Measurements from ENCODE around the gene TCN1. TPM values are rescaled to one million over a fixed set of nuclear protein-coding genes. Genes with fewer than 3 reads are reported as not detected.
"Not testable (repeated sequence)": the region's sequence is repeated elsewhere in the genome, so short reads cannot be mapped to it uniquely, and the experiment has no call there.

TCN1 gene
- total RNA-seq, 2 donors from 2014 or later, result not detected

- DNase-seq (ENCODE audit: low spot score), result no peak
- intact Hi-C loops (cut with DNase I), result loop anchor here in 1 of 2 donors (5.0 kb wide), 1 partner anchor 315 kb away; no protein-coding TSS in a partner anchor
Observed at GRCh38 chr11:59862252-59862651, 4.0 kb downstream of the TCN1 start.

GRCh38 chr11:59859673-59860072 lies 6.6 kb downstream of the TCN1 start:
- intact Hi-C loops (cut with DNase I), result loop anchor here in 1 of 2 donors (5.0 kb wide), 1 partner anchor 312 kb away; no protein-coding TSS in a partner anchor
- DNase-seq (ENCODE audit: low spot score), result no peak

GRCh38 chr11:59857439-59858434 lies 8.6 kb downstream of the TCN1 start:
- intact Hi-C loops (cut with DNase I), result no loop called here
- no peak for DNase-seq (ENCODE audit: low spot score)

GRCh38 chr11:59854871-59855270 lies 11.4 kb downstream of the TCN1 start:
- DNase-seq (ENCODE audit: low spot score), result no peak
- intact Hi-C loops (cut with DNase I), result no loop called here

- intact Hi-C loops (cut with DNase I); DNase-seq (ENCODE audit: low spot score): not testable (repeated sequence)
Observed at GRCh38 chr11:59851416-59851815, 14.9 kb downstream of the TCN1 start.

GRCh38 chr11:59849551-59849950 lies 16.7 kb downstream of the TCN1 start:
- intact Hi-C loops (cut with DNase I); DNase-seq (ENCODE audit: low spot score): not testable (repeated sequence)

- intact Hi-C loops (cut with DNase I), result no loop called here
- DNase-seq (ENCODE audit: low spot score), result no peak
Observed at GRCh38 chr11:59849129-59849528, 17.2 kb downstream of the TCN1 start.

GRCh38 chr11:59848439-59848838 lies 17.8 kb downstream of the TCN1 start:
- intact Hi-C loops (cut with DNase I); DNase-seq (ENCODE audit: low spot score): not testable (repeated sequence)

GRCh38 chr11:59847626-59848025 lies 18.7 kb downstream of the TCN1 start:
- intact Hi-C loops (cut with DNase I), result no loop called here

GRCh38 chr11:59846556-59846955 lies 19.7 kb downstream of the TCN1 start:
- DNase-seq (ENCODE audit: low spot score), result no peak
- intact Hi-C loops (cut with DNase I), result no loop called here

More at GRCh38 chr11:59847626-59848025, 18.7 kb downstream of the TCN1 start:
- DNase-seq (ENCODE audit: low spot score), result no peak

GRCh38 chr11:59845399-59845798 lies 20.9 kb downstream of the TCN1 start, which contains the start of gene CBLIF:
CBLIF (minus strand) TSS chr11:59845499; CDS start chr11:59845453, 46 bp downstream.
- DNase-seq (ENCODE audit: low spot score), result no peak
- intact Hi-C loops (cut with DNase I), result no loop called here

GRCh38 chr11:59842316-59842715 lies 24.0 kb downstream of the TCN1 start:
- intact Hi-C loops (cut with DNase I), result no loop called here

GRCh38 chr11:59841514-59841913 lies 24.8 kb downstream of the TCN1 start:
- intact Hi-C loops (cut with DNase I), result no loop called here
- DNase-seq (ENCODE audit: low spot score), result no peak

More at GRCh38 chr11:59842316-59842715, 24.0 kb downstream of the TCN1 start:
- DNase-seq (ENCODE audit: low spot score), result no peak

GRCh38 chr11:59839615-59840014 lies 26.7 kb downstream of the TCN1 start:
- intact Hi-C loops (cut with DNase I), result no loop called here
- DNase-seq (ENCODE audit: low spot score), result no peak

GRCh38 chr11:59833602-59834001 lies 32.7 kb downstream of the TCN1 start:
- no peak for DNase-seq (ENCODE audit: low spot score)
- intact Hi-C loops (cut with DNase I), result no loop called here

- intact Hi-C loops (cut with DNase I), result no loop called here
Observed at GRCh38 chr11:59829358-59829757, 36.9 kb downstream of the TCN1 start.

GRCh38 chr11:59822989-59823566 lies 43.2 kb downstream of the TCN1 start:
- DNase-seq (ENCODE audit: low spot score), result no peak
- intact Hi-C loops (cut with DNase I), result no loop called here

More at GRCh38 chr11:59829358-59829757, 36.9 kb downstream of the TCN1 start:
- no peak for DNase-seq (ENCODE audit: low spot score)

GRCh38 chr11:59818572-59818971 lies 47.7 kb downstream of the TCN1 start:
- no peak for DNase-seq (ENCODE audit: low spot score)
- intact Hi-C loops (cut with DNase I), result no loop called here

- DNase-seq (ENCODE audit: low spot score); intact Hi-C loops (cut with DNase I): not testable (repeated sequence)
Observed at GRCh38 chr11:59816434-59816833, 49.9 kb downstream of the TCN1 start.

GRCh38 chr11:59815754-59816153 lies 50.5 kb downstream of the TCN1 start:
- DNase-seq (ENCODE audit: low spot score), result no peak
- intact Hi-C loops (cut with DNase I), result no loop called here
